IMR-90 (cell line): ENCODE data around the gene MMEL1. TPM values are rescaled to one million over a fixed set of nuclear protein-coding genes. Genes with fewer than 3 reads are reported as not detected.

Source experiments
- ATAC-seq: fragments of 200-7000 bp; cut with Tn5 transposase; 2 replicates; pipeline ENCODE4 v1.9.1; 2020; ENCODE audit warnings: low read depth, mild to moderate bottlenecking, moderate library complexity
- BruUV-seq: library from RNA; stranded (reverse); fragments of 400-500 nt; replicated peaks from 2 replicates; lab custom pipeline; 2021; lab: Mats Ljungman, UMichigan
- CTCF ChIA-PET: fragments of 300-600 bp; formaldehyde crosslinking; extraction: SDS; loops from one replicate; lab custom pipeline; 2021; ENCODE audit warnings: antibody characterized with exemption; lab: Yijun Ruan, JAX
- POLR2A ChIA-PET: fragments of 300-600 bp; sonication (Branson Sonifier 250); formaldehyde crosslinking; loops from one replicate; lab custom pipeline; 2022; ENCODE audit warnings: antibody characterized with exemption; ENCODE audit not compliant: unreplicated experiment; lab: Charles Lee
- DNase-seq: peaks from one replicate; pipeline ENCODE4 v3.0.0; 2013
- H2AFZ ChIP-seq: replicated peaks from 2 replicates; pipeline ENCODE3; 2013; ENCODE audit warnings: low read length, mild to moderate bottlenecking; ENCODE audit not compliant: poor library complexity
- H2AK5ac ChIP-seq: 2 replicates; pipeline ENCODE4 v1.6.1; 2013; ENCODE audit warnings: low read depth, low read length, inconsistent platforms
- H2AK9ac ChIP-seq: replicated peaks from 2 replicates; pipeline ENCODE3; 2013; ENCODE audit warnings: mild to moderate bottlenecking, low read depth, low read length, moderate library complexity; ENCODE audit not compliant: poor library complexity
- H2BK120ac ChIP-seq: 2 replicates; pipeline ENCODE4 v1.6.1; 2013; ENCODE audit warnings: low read depth, low read length, inconsistent platforms
- H2BK15ac ChIP-seq: 3 replicates; pipeline ENCODE4 v1.6.1; 2013; ENCODE audit warnings: low read depth, low read length, inconsistent platforms
- H2BK20ac ChIP-seq: 2 replicates; pipeline ENCODE4 v1.6.1; 2013; ENCODE audit warnings: low read depth, mild to moderate bottlenecking, inconsistent platforms, low read length, moderate library complexity
- H2BK5ac ChIP-seq: 2 replicates; pipeline ENCODE4 v1.6.1; 2013; ENCODE audit warnings: mild to moderate bottlenecking, low read depth, low read length, inconsistent platforms; ENCODE audit not compliant: poor library complexity, severe bottlenecking
- H3K14ac ChIP-seq: replicated peaks from 2 replicates; pipeline ENCODE4 v1.6.1; 2013; ENCODE audit warnings: low read depth, low read length, inconsistent platforms
- H3K18ac ChIP-seq: 2 replicates; pipeline ENCODE4 v1.6.1; 2013; ENCODE audit warnings: low read depth, low read length, control low read depth
- H3K23ac ChIP-seq: 2 replicates; pipeline ENCODE4 v1.6.1; 2013; ENCODE audit warnings: low read depth, low read length, inconsistent platforms
- H3K27ac ChIP-seq: 2 replicates; pipeline ENCODE4 v1.5.1; 2013; ENCODE audit warnings: mild to moderate bottlenecking, control low read depth, low read length; ENCODE audit not compliant: insufficient read depth
- H3K27me3 ChIP-seq: 2 replicates; pipeline ENCODE4 v1.6.1; 2013; ENCODE audit warnings: low read length; ENCODE audit not compliant: control insufficient read depth, insufficient read depth
- H3K36me3 ChIP-seq: 2 replicates; pipeline ENCODE4 v1.6.1; 2013; ENCODE audit warnings: low read length, mixed read lengths; ENCODE audit not compliant: control insufficient read depth, insufficient read depth
- H3K4ac ChIP-seq: 2 replicates; pipeline ENCODE4 v1.6.1; 2013; ENCODE audit warnings: low read depth, low read length, inconsistent platforms
- H3K4me1 ChIP-seq: 2 replicates; pipeline ENCODE4 v1.6.1; 2013; ENCODE audit warnings: low read length, mixed read lengths; ENCODE audit not compliant: control insufficient read depth, insufficient read depth
- H3K4me2 ChIP-seq: 2 replicates; pipeline ENCODE4 v1.6.1; 2013; ENCODE audit warnings: low read depth, mild to moderate bottlenecking, control low read depth, low read length, moderate library complexity
- H3K4me3 ChIP-seq: 2 replicates; pipeline ENCODE4 v1.5.1; 2013; ENCODE audit warnings: low read depth, mild to moderate bottlenecking, control low read depth, low read length, moderate library complexity; ENCODE audit not compliant: insufficient read depth
- H3K56ac ChIP-seq: 2 replicates; pipeline ENCODE4 v1.6.1; 2013; ENCODE audit warnings: low read length, inconsistent platforms; ENCODE audit not compliant: insufficient read depth; ENCODE audit errors: extremely low read depth
- H3K79me1 ChIP-seq, 2 experiments: 2 replicates each; pipeline ENCODE4 v1.6.1; 2013; ENCODE audit warnings: low read length in 2 of 2, inconsistent platforms in 1 of 2, low read depth in 1 of 2
- H3K9ac ChIP-seq: 2 replicates; pipeline ENCODE4 v1.6.1; 2013; ENCODE audit warnings: low read depth, low read length, control low read depth
- H3K9me1 ChIP-seq: 2 replicates; pipeline ENCODE4 v1.6.1; 2013; ENCODE audit warnings: low read length, inconsistent platforms; ENCODE audit not compliant: insufficient read depth
- H3K9me3 ChIP-seq: 2 replicates; pipeline ENCODE4 v1.6.1; 2013; ENCODE audit warnings: low read length; ENCODE audit not compliant: control insufficient read depth, insufficient read depth
- H4K20me1 ChIP-seq: 2 replicates; pipeline ENCODE4 v1.6.1; 2013; ENCODE audit warnings: low read length, inconsistent platforms; ENCODE audit not compliant: insufficient read depth
- H4K5ac ChIP-seq: 2 replicates; pipeline ENCODE4 v1.6.1; 2013; ENCODE audit warnings: mild to moderate bottlenecking, low read depth, low read length, control low read depth
- H4K8ac ChIP-seq, 2 experiments: 2 replicates each; pipeline ENCODE4 v1.6.1; 2013; ENCODE audit warnings: low read depth in 2 of 2, low read length in 2 of 2, control low read depth in 1 of 2, inconsistent platforms in 1 of 2
- H4K91ac ChIP-seq: 2 replicates; pipeline ENCODE4 v1.6.1; 2013; ENCODE audit warnings: low read depth, low read length, inconsistent platforms; ENCODE audit not compliant: insufficient read depth
- BHLHE40 ChIP-seq: fragments of 150-350 bp; IDR thresholded peaks from 2 replicates; pipeline ENCODE4 v1.6.1; 2016; ENCODE audit warnings: mild to moderate bottlenecking, low read depth, low read length
- CEBPB ChIP-seq: IDR thresholded peaks from 2 replicates; pipeline ENCODE4 v1.6.1; 2012; ENCODE audit warnings: low read depth, low read length, improper control_type of control experiment
- MAFK ChIP-seq: IDR thresholded peaks from 2 replicates; pipeline ENCODE4 v1.6.1; 2012; ENCODE audit warnings: low read depth, low read length, improper control_type of control experiment
- MXI1 ChIP-seq: IDR thresholded peaks from 2 replicates; pipeline ENCODE4 v1.6.1; 2012; ENCODE audit warnings: low read depth, mild to moderate bottlenecking, low read length, moderate library complexity, borderline replicate concordance
- RCOR1 ChIP-seq: IDR thresholded peaks from 2 replicates; pipeline ENCODE4 v1.6.1; 2012; ENCODE audit warnings: mild to moderate bottlenecking, low read length, improper control_type of control experiment; ENCODE audit not compliant: insufficient replicate concordance
- WGBS, 2 experiments: methylation state at CpG; one replicate each; pipeline versions ENCODE4 v1.1.5 to v1.1.7; 2013; ENCODE audit warnings: missing lambda C conversion rate in 2 of 2; ENCODE audit not compliant: insufficient read length in 1 of 2; ENCODE audit errors: extremely low coverage in 2 of 2; 5-methylcytosine and 5-hydroxymethylcytosine counted together
- dilution Hi-C: fragments of 300-500 bp; cut with HindIII; formaldehyde crosslinking; loops from one replicate; pipeline ENCODE4 v1.14.3; 2018; ENCODE audit warnings: low sequenced_read_pairs; ENCODE audit not compliant: unreplicated experiment
- in situ Hi-C: fragments of 300-500 bp; cut with MboI; formaldehyde crosslinking; loops from 3 replicates; pipeline ENCODE4 v1.14.3; 2019; ENCODE audit warnings: low sequenced_read_pairs, inconsistent platforms, mixed read lengths
- intact Hi-C: fragments of 100-400 bp; cut with micrococcal nuclease; formaldehyde crosslinking; loops from 2 replicates; pipeline ENCODE4 v1.10.0; 2022
- polyA plus RNA-seq, 3 experiments: library from polyadenylated mRNA; depleted of rRNA; stranded (reverse); fragments of >200 nt; gene quantifications; 2 replicates each; pipeline ENCODE4 v1.2.3, GENCODE V29; 2012; ENCODE audit warnings: low replicate concordance in 1 of 3
- total RNA-seq: library from RNA; depleted of rRNA; stranded (reverse); fragments of >200 nt; gene quantifications from 2 replicates; pipeline ENCODE4 v1.2.3, GENCODE V29; 2012
- TF ChIP-seq, protein P1 (sequence below): conservative IDR thresholded peaks from 2 replicates; pipeline ENCODE4 v1.5.1; 2012; ENCODE audit warnings: mild to moderate bottlenecking, low read depth, low read length, improper control_type of control experiment

The MMEL1 gene
- total and polyA plus RNA-seq, 2 of the 4 experiments (the other 2 are of a cell fraction), result under 0.01 to 0.12 TPM

GRCh38 chr1:2607641-2608091 lies 25.1 kb downstream of the MMEL1 start:
- Histone ChIP-seq H2AFZ (no peak overlapping the region), H3K4ac (no peak overlapping the region), H3K14ac (no peak overlapping the region), H3K4me2 (no peak overlapping the region), H3K4me1 (no peaks in the 10 kb centered on the region), H2AK9ac (peak overlapping the region; percentile 5), H2BK120ac (no peak overlapping the region), H3K79me1 (no peaks in the 10 kb centered on the region), H4K5ac (no peak overlapping the region), H4K8ac (no peak overlapping the region), H3K9ac (no peak overlapping the region), H3K4me3 (no peak overlapping the region), H2BK5ac (no peak overlapping the region), H4K91ac (no peak overlapping the region), H4K20me1 (no peaks in the 10 kb centered on the region), H3K27ac (no peak overlapping the region), H2BK20ac (no peak overlapping the region), H3K9me3 (no peaks in the 10 kb centered on the region), H3K56ac (no peak overlapping the region), H3K18ac (no peak overlapping the region), H3K36me3 (no peaks in the 10 kb centered on the region), H2AK5ac (no peak overlapping the region), H3K27me3 (no peaks in the 10 kb centered on the region; the same call in 1 of the 2 replicates), H2BK15ac (no peak overlapping the region), H3K9me1 (no peaks in the 10 kb centered on the region), H3K23ac (no peak overlapping the region)
- no TSS peak for BruUV-seq
- ATAC-seq, result no peak
- TF ChIP-seq BHLHE40 (no peak), MAFK (no peak), RCOR1 (no peak), MXI1 (no peak), CEBPB (no peak)
- TF ChIP-seq, protein P1, sequence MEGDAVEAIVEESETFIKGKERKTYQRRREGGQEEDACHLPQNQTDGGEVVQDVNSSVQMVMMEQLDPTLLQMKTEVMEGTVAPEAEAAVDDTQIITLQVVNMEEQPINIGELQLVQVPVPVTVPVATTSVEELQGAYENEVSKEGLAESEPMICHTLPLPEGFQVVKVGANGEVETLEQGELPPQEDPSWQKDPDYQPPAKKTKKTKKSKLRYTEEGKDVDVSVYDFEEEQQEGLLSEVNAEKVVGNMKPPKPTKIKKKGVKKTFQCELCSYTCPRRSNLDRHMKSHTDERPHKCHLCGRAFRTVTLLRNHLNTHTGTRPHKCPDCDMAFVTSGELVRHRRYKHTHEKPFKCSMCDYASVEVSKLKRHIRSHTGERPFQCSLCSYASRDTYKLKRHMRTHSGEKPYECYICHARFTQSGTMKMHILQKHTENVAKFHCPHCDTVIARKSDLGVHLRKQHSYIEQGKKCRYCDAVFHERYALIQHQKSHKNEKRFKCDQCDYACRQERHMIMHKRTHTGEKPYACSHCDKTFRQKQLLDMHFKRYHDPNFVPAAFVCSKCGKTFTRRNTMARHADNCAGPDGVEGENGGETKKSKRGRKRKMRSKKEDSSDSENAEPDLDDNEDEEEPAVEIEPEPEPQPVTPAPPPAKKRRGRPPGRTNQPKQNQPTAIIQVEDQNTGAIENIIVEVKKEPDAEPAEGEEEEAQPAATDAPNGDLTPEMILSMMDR, result no peak
- 12% methylated on average over 9 of the region's 13 CpGs; no CpG with 5 or more reads in 1 of the 2 experiments for WGBS, 2 experiments
- DNase-seq, result no peak
- dilution Hi-C loops, result no loop called here
- in situ Hi-C loops, result no loop called here
- intact Hi-C loops, result no loop called here
- POLR2A ChIA-PET, result no interaction called here
- CTCF ChIA-PET, result no interaction called here
